Suprapubic skin (tissue), 4 donors: Measurements from ENCODE around the gene PODN. TPM values are rescaled to one million over a fixed set of nuclear protein-coding genes. Genes with fewer than 3 reads are reported as not detected.

ENCODE experiments used
- DNase-seq, 2 donors: peaks; one replicate each; pipeline ENCODE4 v3.0.0-alpha.2; 2019; ENCODE audit warnings: low spot score in 2 of 2
- H3K27ac ChIP-seq: fragments of 200-600 bp; sonication (generic); one replicate; pipeline ENCODE4 v1.5.1; 2019
- H3K27me3 ChIP-seq: fragments of 200-600 bp; sonication (generic); one replicate; pipeline ENCODE4 v1.5.1; 2019
- H3K36me3 ChIP-seq: fragments of 200-600 bp; sonication (generic); one replicate; pipeline ENCODE4 v1.5.1; 2019
- H3K4me1 ChIP-seq: fragments of 200-600 bp; sonication (generic); one replicate; pipeline ENCODE4 v1.5.1; 2019
- H3K4me3 ChIP-seq: fragments of 200-600 bp; sonication (generic); one replicate; pipeline ENCODE4 v1.5.1; 2019; ENCODE audit warnings: mild to moderate bottlenecking
- H3K9me3 ChIP-seq: fragments of 200-600 bp; sonication (generic); one replicate; pipeline ENCODE4 v1.5.1; 2019
- CTCF ChIP-seq, 2 donors: fragments of 200-600 bp in 1 of 2; fragments of 450-650 bp in 1 of 2; sonication (generic) in 1 of 2; IDR thresholded peaks; one replicate each; pipeline ENCODE4 v1.5.1; 2016 to 2019; ENCODE audit warnings: antibody characterized with exemption in 2 of 2, mild to moderate bottlenecking in 1 of 2, moderate library complexity in 1 of 2
- EP300 ChIP-seq: sonication (generic); formaldehyde crosslinking; IDR thresholded peaks from one replicate; pipeline ENCODE4 v1.6.1; 2017; ENCODE audit warnings: antibody characterized with exemption
- POLR2A ChIP-seq, 2 donors: fragments of 450-650 bp; IDR thresholded peaks; one replicate each; pipeline ENCODE4 v1.6.1; 2017; ENCODE audit warnings: antibody characterized with exemption in 2 of 2, mild to moderate bottlenecking in 2 of 2, moderate library complexity in 2 of 2
- POLR2AphosphoS5 ChIP-seq, 3 donors: sonication (generic); formaldehyde crosslinking; IDR thresholded peaks; one replicate each; pipeline ENCODE4 v1.6.1; 2017; ENCODE audit warnings: antibody characterized with exemption in 3 of 3
- WGBS: methylation state at CpG from one replicate; pipeline ENCODE4 v1.1.5; 2018; 5-methylcytosine and 5-hydroxymethylcytosine counted together
- total RNA-seq, 4 donors: library from RNA; depleted of rRNA; stranded (reverse); fragments of >200 nt; gene quantifications; one replicate each; pipeline ENCODE4 v1.1.0, GENCODE V29; 2016

PODN gene
- total RNA-seq, 4 donors from 2014 or later, result 13.9 to 32.8 (median 19.8) TPM

DNA sequence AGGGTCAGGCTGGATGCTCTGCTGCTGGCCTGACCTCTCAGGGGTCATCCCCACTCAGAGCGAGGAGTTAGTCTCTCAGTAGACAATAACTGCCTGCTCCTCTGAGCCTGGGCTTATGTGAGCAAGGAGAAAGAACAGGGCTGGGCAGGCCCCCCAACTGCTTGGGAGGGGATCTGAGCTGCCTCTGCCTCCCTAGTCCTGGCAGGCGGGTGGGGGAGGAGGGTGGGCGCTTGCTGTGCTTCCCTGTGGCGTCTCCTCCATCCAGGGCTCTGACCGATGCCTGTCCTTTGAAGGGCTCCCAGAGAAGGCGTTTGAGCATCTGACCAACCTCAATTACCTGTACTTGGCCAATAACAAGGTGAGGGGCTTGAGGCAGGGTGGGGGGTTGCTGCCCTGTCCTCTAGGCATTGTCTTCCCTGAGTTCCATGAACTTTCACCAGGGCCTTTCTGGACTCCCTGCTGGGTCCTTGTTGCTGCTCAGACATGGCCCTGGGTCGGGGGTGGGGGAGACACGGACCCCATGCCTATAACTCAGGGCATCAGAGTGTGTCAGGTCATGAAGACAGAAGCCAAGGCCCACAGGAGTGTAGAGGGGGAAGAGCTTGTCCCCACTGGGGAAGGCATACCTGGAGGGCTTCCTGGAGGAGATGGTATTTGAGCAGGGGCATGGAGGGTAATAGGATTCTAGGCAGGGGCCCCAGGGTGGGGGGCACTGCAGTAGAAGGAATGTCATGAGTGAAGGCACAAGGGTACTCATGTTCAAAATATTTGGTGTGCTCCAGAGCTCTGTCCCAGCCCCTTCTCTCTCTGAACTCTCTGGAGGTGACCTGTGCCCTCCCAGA, 12.5 kb downstream of the PODN start:
- Histone ChIP-seq H3K27ac (no peak overlapping the region), H3K4me3 (no peak overlapping the region), H3K27me3 (no peaks in the 10 kb centered on the region), H3K4me1 (no peaks in the 10 kb centered on the region), H3K9me3 (no peaks in the 10 kb centered on the region), H3K36me3 (peaks cover 20% of the 10 kb centered on the region)
- 80% methylated on average over 3 of the region's 8 CpGs for WGBS
- TF ChIP-seq POLR2AphosphoS5 (IDR thresholded peaks at IDR 0.05) (no peak), EP300 (no peak), CTCF (IDR thresholded peaks at IDR 0.05) (no peak), POLR2A (IDR thresholded peaks at IDR 0.05) (no peak)
- peak; percentile 41 to 67 for DNase-seq

GRCh38 chr1:53075206-53075605, 13.2 kb downstream of the PODN start:
- H3K4me1 ChIP-seq, result no peaks in the 10 kb centered on the region
- peaks cover 20% of the 10 kb centered on the region for H3K36me3 ChIP-seq
- no peaks in the 10 kb centered on the region for H3K9me3 ChIP-seq
- no peak for TF ChIP-seq POLR2AphosphoS5 (IDR thresholded peaks at IDR 0.05)
- no peak for TF ChIP-seq CTCF (IDR thresholded peaks at IDR 0.05)
- TF ChIP-seq EP300, result no peak
- no peak for TF ChIP-seq POLR2A (IDR thresholded peaks at IDR 0.05)
- H3K4me3 ChIP-seq, result no peak overlapping the region
- DNase-seq, result peak; percentile 38 to 56
- H3K27me3 ChIP-seq, result no peaks in the 10 kb centered on the region
- WGBS, result 93% methylated on average over 4 of the region's 4 CpGs
- H3K27ac ChIP-seq, result no peak overlapping the region

- TF ChIP-seq CTCF (IDR thresholded peaks at IDR 0.05) (no peak), POLR2AphosphoS5 (IDR thresholded peaks at IDR 0.05) (no peak), EP300 (no peak)
- no peak overlapping the region for H3K27ac ChIP-seq
- DNase-seq, result peak; percentile 47 to 61
- WGBS, result 78% methylated on average over 8 of the region's 8 CpGs
- H3K9me3 ChIP-seq, result no peaks in the 10 kb centered on the region
- peaks cover 20% of the 10 kb centered on the region for H3K36me3 ChIP-seq
- no peaks in the 10 kb centered on the region for H3K27me3 ChIP-seq
- H3K4me1 ChIP-seq, result no peaks in the 10 kb centered on the region
- no peak overlapping the region for H3K4me3 ChIP-seq
These were observed 13.7 kb downstream of the PODN start for GRCh38 chr1:53075761-53076163.

DNA sequence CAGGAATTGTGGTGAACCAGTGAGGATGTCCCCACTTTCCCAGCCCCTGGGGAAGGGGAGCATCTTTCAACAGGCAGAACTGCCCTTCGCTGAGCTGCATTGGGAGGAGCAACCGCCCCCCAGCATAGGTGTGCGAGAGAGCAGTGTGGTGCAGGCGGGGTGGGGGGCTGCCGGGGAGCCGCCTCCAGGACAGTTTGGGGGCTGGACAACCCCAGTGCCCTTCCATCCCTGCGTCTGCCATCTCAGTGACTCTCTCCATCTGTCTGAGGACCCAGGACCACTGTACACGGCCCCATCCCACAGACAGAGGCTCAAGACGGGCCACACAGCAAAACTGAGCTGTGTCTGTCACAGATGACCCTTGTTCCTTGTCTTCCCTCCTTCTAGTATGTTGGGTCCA, 14.2 kb downstream of the PODN start:
- no peak overlapping the region for H3K4me3 ChIP-seq
- TF ChIP-seq POLR2AphosphoS5 (IDR thresholded peaks at IDR 0.05) (no peak), POLR2A (IDR thresholded peaks at IDR 0.05) (no peak), CTCF (IDR thresholded peaks at IDR 0.05) (no peak)
- H3K9me3 ChIP-seq, result no peaks in the 10 kb centered on the region
- H3K36me3 ChIP-seq, result peaks cover 24% of the 10 kb centered on the region
- H3K4me1 ChIP-seq, result no peaks in the 10 kb centered on the region
- no peaks in the 10 kb centered on the region for H3K27me3 ChIP-seq
- WGBS, result 92% methylated on average over 6 of the region's 9 CpGs
- DNase-seq, result peak; percentile 30 to 68
- no peak overlapping the region for H3K27ac ChIP-seq

- Histone ChIP-seq H3K27me3 (no peaks in the 10 kb centered on the region), H3K4me1 (no peaks in the 10 kb centered on the region), H3K9me3 (no peaks in the 10 kb centered on the region), H3K27ac (no peak overlapping the region), H3K36me3 (peaks cover 30% of the 10 kb centered on the region), H3K4me3 (no peak overlapping the region)
- WGBS, result 87% methylated on average over 13 of the region's 19 CpGs
- peak; percentile 46 to 63 for DNase-seq
- TF ChIP-seq CTCF (IDR thresholded peaks at IDR 0.05), result no peak
- TF ChIP-seq POLR2AphosphoS5 (IDR thresholded peaks at IDR 0.05), result no peak
- no peak for TF ChIP-seq EP300
- TF ChIP-seq POLR2A (IDR thresholded peaks at IDR 0.05), result no peak
These were observed 14.9 kb downstream of the PODN start for GRCh38 chr1:53076721-53077598.
